Lower lobe of right lung (tissue), 2 donors: ENCODE results near the gene MAPKAP1. TPM values are rescaled to one million over a fixed set of nuclear protein-coding genes. Genes with fewer than 3 reads are reported as not detected.

Experiments
- ATAC-seq, 2 donors: fragments of 200-7000 bp; cut with Tn5 transposase; one replicate each; pipeline ENCODE4 v1.9.1; 2020 to 2022; ENCODE audit warnings: mild to moderate bottlenecking in 2 of 2, moderate library complexity in 2 of 2
- DNase-seq: peaks from one replicate; pipeline ENCODE4 v3.0.0-alpha.2; 2020
- H3K27ac ChIP-seq: fragments of 200-600 bp; one replicate; pipeline ENCODE4 v1.8.0; 2022
- H3K27me3 ChIP-seq: fragments of 200-600 bp; one replicate; pipeline ENCODE4 v1.8.0; 2022; ENCODE audit warnings: low read depth
- H3K36me3 ChIP-seq: fragments of 200-600 bp; one replicate; pipeline ENCODE4 v1.8.0; 2022; ENCODE audit warnings: mild to moderate bottlenecking
- H3K4me1 ChIP-seq: fragments of 200-600 bp; one replicate; pipeline ENCODE4 v1.8.0; 2022
- H3K4me3 ChIP-seq: fragments of 200-600 bp; one replicate; pipeline ENCODE4 v1.8.0; 2022; ENCODE audit warnings: mild to moderate bottlenecking
- H3K9me3 ChIP-seq: fragments of 200-600 bp; one replicate; pipeline ENCODE4 v1.8.0; 2022
- CTCF ChIP-seq: fragments of 200-600 bp; IDR thresholded peaks from one replicate; pipeline ENCODE4 v1.8.0; 2022; ENCODE audit warnings: antibody characterized with exemption, mild to moderate bottlenecking
- intact Hi-C: fragments of 100-400 bp; cut with DNase I; formaldehyde crosslinking; loops from one replicate; pipeline ENCODE4 v1.11.0; 2022
- total RNA-seq: library from RNA; stranded (reverse); fragmentation: NEBNext Ultra II Directional; extraction: Animal tissue kit (Norgen Biotek cat#: 25700); gene quantifications from one replicate; pipeline ENCODE4 v1.2.1, GENCODE V29; 2021
- donor health status: DM: no; HTN: yes; CAD: no; lungs with severe emphysema.

Gene MAPKAP1
- total RNA-seq, 1 donor from 2014 or later: 71.5 TPM

- ATAC-seq (no peak), DNase-seq (no peak)
- Histone ChIP-seq H3K4me1 (peaks cover 17% of the 10 kb centered on the region), H3K27ac (no peak overlapping the region), H3K4me3 (no peak overlapping the region), H3K9me3 (no peaks in the 10 kb centered on the region), H3K27me3 (no peaks in the 10 kb centered on the region), H3K36me3 (no peaks in the 10 kb centered on the region)
- TF ChIP-seq CTCF: no peak
- intact Hi-C loops: no loop called here
Observed at GRCh38 chr9:125744616-125745015, 37.6 kb upstream of the MAPKAP1 start.

- TF ChIP-seq CTCF: no peak
- H3K36me3 ChIP-seq: no peaks in the 10 kb centered on the region
- no peak overlapping the region for H3K27ac ChIP-seq
- ATAC-seq (no peak), DNase-seq (no peak)
- H3K4me3 ChIP-seq: no peak overlapping the region
- no peaks in the 10 kb centered on the region for H3K27me3 ChIP-seq
- peaks cover 9% of the 10 kb centered on the region for H3K4me1 ChIP-seq
- no peaks in the 10 kb centered on the region for H3K9me3 ChIP-seq
- intact Hi-C loops: no loop called here
Observed at GRCh38 chr9:125743682-125744428, 36.8 kb upstream of the MAPKAP1 start.

- ATAC-seq (no peak), DNase-seq (no peak)
- H3K4me1 ChIP-seq: peaks cover 5% of the 10 kb centered on the region
- TF ChIP-seq CTCF: no peak
- intact Hi-C loops: no loop called here
- no peaks in the 10 kb centered on the region for H3K27me3 ChIP-seq
- H3K27ac ChIP-seq: no peak overlapping the region
- no peaks in the 10 kb centered on the region for H3K9me3 ChIP-seq
- H3K4me3 ChIP-seq: no peak overlapping the region
- no peaks in the 10 kb centered on the region for H3K36me3 ChIP-seq
Observed at GRCh38 chr9:125742657-125743056, 35.6 kb upstream of the MAPKAP1 start.

- no peaks in the 10 kb centered on the region for H3K36me3 ChIP-seq
- intact Hi-C loops: no loop called here
- no peak for TF ChIP-seq CTCF
Observed at GRCh38 chr9:125739436-125739835, 32.4 kb upstream of the MAPKAP1 start.

GRCh38 chr9:125732562-125732961, 25.6 kb upstream of the MAPKAP1 start:
- no peaks in the 10 kb centered on the region for H3K4me1 ChIP-seq
- ATAC-seq: no peak
- DNase-seq: no peak

More at GRCh38 chr9:125739436-125739835, 32.4 kb upstream of the MAPKAP1 start:
- no peak overlapping the region for H3K27ac ChIP-seq
- no peak overlapping the region for H3K4me3 ChIP-seq
- DNase-seq: no peak
- H3K27me3 ChIP-seq: no peaks in the 10 kb centered on the region
- no peak for ATAC-seq
- H3K4me1 ChIP-seq: no peaks in the 10 kb centered on the region
- H3K9me3 ChIP-seq: no peaks in the 10 kb centered on the region

More at GRCh38 chr9:125732562-125732961, 25.6 kb upstream of the MAPKAP1 start:
- no peak for TF ChIP-seq CTCF
- no peaks in the 10 kb centered on the region for H3K9me3 ChIP-seq
- no peak overlapping the region for H3K4me3 ChIP-seq
- intact Hi-C loops: no loop called here
- H3K36me3 ChIP-seq: no peaks in the 10 kb centered on the region
- no peaks in the 10 kb centered on the region for H3K27me3 ChIP-seq
- no peak overlapping the region for H3K27ac ChIP-seq
